ENCODE data around the gene GRPEL1.

The GRPEL1 gene

DNA sequence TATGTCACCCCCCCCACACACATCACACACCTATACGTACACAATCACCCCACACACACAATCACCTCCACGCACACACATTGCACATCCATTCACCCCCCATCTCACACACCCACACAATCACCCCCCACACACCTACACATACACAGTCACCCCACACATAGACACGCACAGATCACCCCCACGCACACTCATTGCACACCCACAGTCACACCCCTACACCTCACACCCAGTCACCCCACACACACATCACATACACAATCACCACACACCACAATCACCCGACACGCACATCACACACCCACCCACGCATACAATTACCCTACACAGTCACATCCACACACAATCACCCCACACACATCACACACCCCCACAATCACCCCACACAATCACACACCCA lies 40.6 kb downstream of the GRPEL1 start (continued):
- TF ChIP-seq, protein P1, sequence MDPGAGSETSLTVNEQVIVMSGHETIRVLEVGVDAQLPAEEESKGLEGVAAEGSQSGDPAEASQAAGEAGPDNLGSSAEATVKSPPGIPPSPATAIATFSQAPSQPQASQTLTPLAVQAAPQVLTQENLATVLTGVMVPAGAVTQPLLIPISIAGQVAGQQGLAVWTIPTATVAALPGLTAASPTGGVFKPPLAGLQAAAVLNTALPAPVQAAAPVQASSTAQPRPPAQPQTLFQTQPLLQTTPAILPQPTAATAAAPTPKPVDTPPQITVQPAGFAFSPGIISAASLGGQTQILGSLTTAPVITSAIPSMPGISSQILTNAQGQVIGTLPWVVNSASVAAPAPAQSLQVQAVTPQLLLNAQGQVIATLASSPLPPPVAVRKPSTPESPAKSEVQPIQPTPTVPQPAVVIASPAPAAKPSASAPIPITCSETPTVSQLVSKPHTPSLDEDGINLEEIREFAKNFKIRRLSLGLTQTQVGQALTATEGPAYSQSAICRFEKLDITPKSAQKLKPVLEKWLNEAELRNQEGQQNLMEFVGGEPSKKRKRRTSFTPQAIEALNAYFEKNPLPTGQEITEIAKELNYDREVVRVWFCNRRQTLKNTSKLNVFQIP (CRISPR knock-in tag; IDR thresholded peaks at IDR 0.05; ENCODE audit: borderline replicate concordance, low read depth) = no peak
- no peak for TF ChIP-seq OSR1 (CRISPR knock-in tag; IDR thresholded peaks at IDR 0.05)
- no peak for TF ChIP-seq ZFP3 (CRISPR knock-in tag; IDR thresholded peaks at IDR 0.05)
- no peak for TF ChIP-seq CSDC2 (CRISPR knock-in tag; IDR thresholded peaks at IDR 0.05)
- TF ChIP-seq BACH2 (CRISPR knock-in tag; IDR thresholded peaks at IDR 0.05; ENCODE audit: borderline replicate concordance) = no peak
- no peak for TF ChIP-seq PPARA (CRISPR knock-in tag; IDR thresholded peaks at IDR 0.05; ENCODE audit: borderline replicate concordance)

DNA sequence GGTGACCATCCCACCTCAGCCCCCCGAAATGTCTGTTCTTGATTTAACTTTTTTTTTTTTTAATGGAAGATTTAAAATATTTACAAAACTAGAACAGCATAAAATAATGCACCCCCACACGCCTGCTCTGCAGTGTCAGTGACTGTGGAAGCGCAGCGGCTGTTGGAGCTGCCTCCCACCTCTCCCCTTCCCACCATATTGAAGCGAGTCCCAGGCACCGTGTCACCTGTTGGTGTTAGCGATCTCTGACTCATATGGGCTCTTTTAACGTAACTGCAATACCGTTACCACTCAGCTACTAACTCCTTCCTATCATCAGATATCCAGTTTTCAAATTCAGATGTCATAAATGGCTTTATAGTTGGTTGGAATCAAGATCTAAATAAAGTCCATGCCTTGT lies 41.8 kb downstream of the GRPEL1 start:
- no peak for ATAC-seq
- TF ChIP-seq GLIS3 (CRISPR knock-in tag; IDR thresholded peaks at IDR 0.05) (no peak), CSDC2 (CRISPR knock-in tag; IDR thresholded peaks at IDR 0.05) (no peak), SNAI2 (CRISPR knock-in tag; IDR thresholded peaks at IDR 0.05) (no peak), ARNTL (CRISPR knock-in tag; IDR thresholded peaks at IDR 0.05; ENCODE audit: borderline replicate concordance, low read depth) (no peak), ZC3H10 (CRISPR knock-in tag; IDR thresholded peaks at IDR 0.05) (no peak), PATZ1 (CRISPR knock-in tag; IDR thresholded peaks at IDR 0.05; ENCODE audit: borderline replicate concordance) (no peak), RARB (CRISPR knock-in tag; IDR thresholded peaks at IDR 0.05) (no peak), TCF4 (CRISPR knock-in tag; IDR thresholded peaks at IDR 0.05; ENCODE audit: borderline replicate concordance) (no peak), BACH2 (CRISPR knock-in tag; IDR thresholded peaks at IDR 0.05; ENCODE audit: borderline replicate concordance) (no peak), ZNF8 (CRISPR knock-in tag; IDR thresholded peaks at IDR 0.05) (no peak), ZNF565 (CRISPR knock-in tag; conservative IDR thresholded peaks at IDR 0.05; ENCODE audit: low read depth) (no peak), ISL1 (CRISPR knock-in tag; IDR thresholded peaks at IDR 0.05) (no peak), ZFP3 (CRISPR knock-in tag; IDR thresholded peaks at IDR 0.05) (no peak), PPARA (CRISPR knock-in tag; IDR thresholded peaks at IDR 0.05; ENCODE audit: borderline replicate concordance) (no peak)
- TF ChIP-seq, protein P2, sequence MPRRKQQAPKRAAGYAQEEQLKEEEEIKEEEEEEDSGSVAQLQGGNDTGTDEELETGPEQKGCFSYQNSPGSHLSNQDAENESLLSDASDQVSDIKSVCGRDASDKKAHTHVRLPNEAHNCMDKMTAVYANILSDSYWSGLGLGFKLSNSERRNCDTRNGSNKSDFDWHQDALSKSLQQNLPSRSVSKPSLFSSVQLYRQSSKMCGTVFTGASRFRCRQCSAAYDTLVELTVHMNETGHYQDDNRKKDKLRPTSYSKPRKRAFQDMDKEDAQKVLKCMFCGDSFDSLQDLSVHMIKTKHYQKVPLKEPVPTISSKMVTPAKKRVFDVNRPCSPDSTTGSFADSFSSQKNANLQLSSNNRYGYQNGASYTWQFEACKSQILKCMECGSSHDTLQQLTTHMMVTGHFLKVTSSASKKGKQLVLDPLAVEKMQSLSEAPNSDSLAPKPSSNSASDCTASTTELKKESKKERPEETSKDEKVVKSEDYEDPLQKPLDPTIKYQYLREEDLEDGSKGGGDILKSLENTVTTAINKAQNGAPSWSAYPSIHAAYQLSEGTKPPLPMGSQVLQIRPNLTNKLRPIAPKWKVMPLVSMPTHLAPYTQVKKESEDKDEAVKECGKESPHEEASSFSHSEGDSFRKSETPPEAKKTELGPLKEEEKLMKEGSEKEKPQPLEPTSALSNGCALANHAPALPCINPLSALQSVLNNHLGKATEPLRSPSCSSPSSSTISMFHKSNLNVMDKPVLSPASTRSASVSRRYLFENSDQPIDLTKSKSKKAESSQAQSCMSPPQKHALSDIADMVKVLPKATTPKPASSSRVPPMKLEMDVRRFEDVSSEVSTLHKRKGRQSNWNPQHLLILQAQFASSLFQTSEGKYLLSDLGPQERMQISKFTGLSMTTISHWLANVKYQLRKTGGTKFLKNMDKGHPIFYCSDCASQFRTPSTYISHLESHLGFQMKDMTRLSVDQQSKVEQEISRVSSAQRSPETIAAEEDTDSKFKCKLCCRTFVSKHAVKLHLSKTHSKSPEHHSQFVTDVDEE (CRISPR knock-in tag; IDR thresholded peaks at IDR 0.05) = no peak

DNA sequence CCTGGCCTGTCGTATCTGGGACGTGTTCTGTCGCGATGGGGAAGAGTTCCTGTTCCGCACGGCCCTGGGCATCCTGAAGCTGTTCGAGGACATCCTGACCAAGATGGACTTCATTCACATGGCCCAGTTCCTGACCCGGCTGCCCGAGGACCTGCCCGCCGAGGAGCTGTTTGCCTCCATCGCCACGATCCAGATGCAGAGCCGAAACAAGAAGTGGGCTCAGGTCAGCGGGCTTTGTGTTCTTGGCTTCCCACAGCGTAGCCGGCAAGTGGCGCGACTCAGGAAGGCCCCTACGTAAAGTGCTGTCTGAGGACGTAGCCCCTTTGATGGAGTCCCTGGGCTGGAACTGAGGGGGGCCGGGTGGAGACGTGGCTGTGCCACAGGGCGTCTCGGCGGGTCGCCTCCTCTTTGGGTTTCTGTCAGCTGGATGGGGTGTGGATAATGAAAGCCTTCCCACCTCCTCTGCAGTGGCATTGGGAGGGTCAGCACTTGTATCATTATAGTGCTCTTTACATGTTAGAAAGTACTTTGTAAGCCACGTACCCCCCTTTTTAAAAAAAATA lies 42.7 kb downstream of the GRPEL1 start:
- no peak for ATAC-seq
- TF ChIP-seq, protein P3, sequence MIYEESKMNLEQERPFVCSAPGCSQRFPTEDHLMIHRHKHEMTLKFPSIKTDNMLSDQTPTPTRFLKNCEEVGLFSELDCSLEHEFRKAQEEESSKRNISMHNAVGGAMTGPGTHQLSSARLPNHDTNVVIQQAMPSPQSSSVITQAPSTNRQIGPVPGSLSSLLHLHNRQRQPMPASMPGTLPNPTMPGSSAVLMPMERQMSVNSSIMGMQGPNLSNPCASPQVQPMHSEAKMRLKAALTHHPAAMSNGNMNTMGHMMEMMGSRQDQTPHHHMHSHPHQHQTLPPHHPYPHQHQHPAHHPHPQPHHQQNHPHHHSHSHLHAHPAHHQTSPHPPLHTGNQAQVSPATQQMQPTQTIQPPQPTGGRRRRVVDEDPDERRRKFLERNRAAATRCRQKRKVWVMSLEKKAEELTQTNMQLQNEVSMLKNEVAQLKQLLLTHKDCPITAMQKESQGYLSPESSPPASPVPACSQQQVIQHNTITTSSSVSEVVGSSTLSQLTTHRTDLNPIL (CRISPR knock-in tag; IDR thresholded peaks at IDR 0.05; ENCODE audit: low read depth) = no peak
- TF ChIP-seq RARB (CRISPR knock-in tag; IDR thresholded peaks at IDR 0.05) (no peak), ZNF565 (CRISPR knock-in tag; conservative IDR thresholded peaks at IDR 0.05; ENCODE audit: low read depth) (no peak), CSDC2 (CRISPR knock-in tag; IDR thresholded peaks at IDR 0.05) (no peak), ESRRG (CRISPR knock-in tag; IDR thresholded peaks at IDR 0.05) (no peak), ZC3H10 (CRISPR knock-in tag; IDR thresholded peaks at IDR 0.05) (no peak), CSRNP3 (CRISPR knock-in tag; IDR thresholded peaks at IDR 0.05) (no peak), ZFP30 (CRISPR knock-in tag; IDR thresholded peaks at IDR 0.05) (no peak), ZNF8 (CRISPR knock-in tag; IDR thresholded peaks at IDR 0.05) (no peak), OSR1 (CRISPR knock-in tag; IDR thresholded peaks at IDR 0.05) (no peak), SNAI2 (CRISPR knock-in tag; IDR thresholded peaks at IDR 0.05) (no peak)

All from SK-N-SH treated with all-trans-retinoic acid at 6 μM for 48 hours (cell line).